GM21717 (cell line): ENCODE data around the gene FABP7.

Experiments
- ATAC-seq: cut with Tn5 transposase; IDR thresholded peaks from one replicate; pipeline ENCODE4 v1.9.1; 2021; ENCODE audit warnings: mild to moderate bottlenecking, moderate library complexity; ENCODE audit not compliant: unreplicated experiment

The FABP7 gene

DNA sequence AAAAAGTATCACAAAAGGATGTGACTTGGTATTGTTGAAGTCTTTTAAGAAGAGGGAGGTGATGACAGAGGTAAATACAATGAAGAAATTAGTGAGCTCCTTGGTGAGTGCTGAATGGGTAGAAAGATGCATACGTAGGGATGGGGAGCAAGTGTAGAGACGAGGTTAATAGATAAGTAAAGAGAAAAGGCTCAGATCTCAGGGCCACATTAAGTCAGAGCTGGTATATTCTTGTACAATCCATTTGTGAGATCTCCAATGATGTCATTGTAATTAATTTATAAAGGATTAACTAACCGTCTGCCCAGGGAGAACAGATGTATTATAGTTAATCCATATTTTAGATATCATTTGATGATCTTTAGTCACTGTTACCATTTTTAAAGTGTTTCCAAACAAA, 52.9 kb downstream of the FABP7 start:
- no peak for ATAC-seq

DNA sequence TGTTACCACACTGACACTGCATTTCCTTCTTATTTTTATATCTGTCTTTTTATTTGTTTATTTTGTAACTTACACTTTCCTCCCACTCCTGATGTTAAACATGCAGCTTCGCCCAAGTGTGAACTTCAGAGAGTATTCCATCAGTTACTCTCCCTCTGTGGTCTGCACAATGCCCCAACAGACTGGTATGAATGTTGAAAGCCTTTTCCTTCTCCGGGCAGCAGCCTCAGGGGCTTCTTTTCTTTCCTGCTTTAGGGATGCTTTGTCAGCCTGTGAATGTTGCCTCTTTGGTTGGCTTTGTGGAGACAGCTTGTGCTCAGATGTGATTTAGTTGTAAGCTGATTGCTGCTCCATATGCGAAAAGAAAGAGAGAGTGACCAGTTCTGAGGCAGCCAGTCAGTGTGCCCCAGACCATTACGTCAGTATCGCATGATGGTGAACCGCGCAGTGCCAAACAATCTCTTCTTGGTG, 53.5 kb downstream of the FABP7 start:
- ATAC-seq = no peak
